Hindlimb muscle (tissue), 1 donor: ENCODE measurements around the gene ANKRD30B. TPM values are rescaled to one million over a fixed set of nuclear protein-coding genes. Genes with fewer than 3 reads are reported as not detected.
"Not testable (repeated sequence)": the region's sequence is repeated elsewhere in the genome, so short reads cannot be mapped to it uniquely, and the experiment has no call there.

Experiments
- DNase-seq: peaks from one replicate; pipeline ENCODE4 v3.0.0-alpha.2; 2013
- polyA plus RNA-seq: library from polyadenylated mRNA; unstranded; fragments of 120-200 nt; gene quantifications from one replicate; pipeline ENCODE4 v1.2.1, GENCODE V29; 2013; ENCODE audit not compliant: insufficient read length

The ANKRD30B gene
- polyA plus RNA-seq, 1 donor = not detected

GRCh38 chr18:14858514-14858913, 110.5 kb downstream of the ANKRD30B start:
- not testable (repeated sequence) for DNase-seq

- DNase-seq = not testable (repeated sequence)
Measured at GRCh38 chr18:14859995-14860394, 112.0 kb downstream of the ANKRD30B start.

- DNase-seq = not testable (repeated sequence)
Measured at GRCh38 chr18:14866426-14866825, 118.5 kb downstream of the ANKRD30B start.

GRCh38 chr18:14867988-14868387, 120.0 kb downstream of the ANKRD30B start:
- not testable (repeated sequence) for DNase-seq

- DNase-seq = not testable (repeated sequence)
Measured at GRCh38 chr18:14868825-14869224, 120.9 kb downstream of the ANKRD30B start.

GRCh38 chr18:14878826-14879225, 130.9 kb downstream of the ANKRD30B start:
- not testable (repeated sequence) for DNase-seq

GRCh38 chr18:14900435-14900834, 152.5 kb downstream of the ANKRD30B start:
- DNase-seq = no peak

Other genes starting within 250 kb of the ANKRD30B start
- gene POTEC, start 204.6 kb upstream of the ANKRD30B start, polyA plus RNA-seq = not detected